CD8-positive, alpha-beta memory T cell (primary cell): ENCODE data around the gene NARF. TPM values are rescaled to one million over a fixed set of nuclear protein-coding genes. Genes with fewer than 3 reads are reported as not detected.
A peak's percentile ranks its signal among the peaks of the same experiment; 100 is the strongest.

ENCODE experiments used
- CTCF ChIA-PET: fragments of 350-600 bp; sonication (Branson Sonifier 250); formaldehyde crosslinking; loops from one replicate; lab custom pipeline; 2021; ENCODE audit warnings: antibody characterized with exemption; lab: Charles Lee
- POLR2A ChIA-PET: fragments of 350-600 bp; sonication (Branson Sonifier 250); formaldehyde crosslinking; loops from one replicate; lab custom pipeline; 2021; ENCODE audit warnings: antibody characterized with exemption; lab: Charles Lee
- DNase-seq, 5 donors: peaks; one replicate each; pipeline versions ENCODE4 v3.0.0 to v3.0.0-alpha.2; 2020 to 2022; ENCODE audit warnings: mixed read lengths in 1 of 5
- H3K27ac ChIP-seq: one replicate; pipeline ENCODE4 v1.7.0; 2013; ENCODE audit warnings: low read depth, mild to moderate bottlenecking, low read length, moderate library complexity
- H3K27me3 ChIP-seq: 2 replicates; pipeline ENCODE4 v1.7.0; 2013; ENCODE audit warnings: low read length, mild to moderate bottlenecking; ENCODE audit not compliant: insufficient read depth, poor library complexity, severe bottlenecking
- H3K36me3 ChIP-seq: 2 replicates; pipeline ENCODE4 v1.7.0; 2013; ENCODE audit warnings: mild to moderate bottlenecking, low read length, moderate library complexity; ENCODE audit not compliant: insufficient read depth
- H3K4me1 ChIP-seq: 2 replicates; pipeline ENCODE4 v1.7.0; 2013; ENCODE audit warnings: mild to moderate bottlenecking, low read length, moderate library complexity; ENCODE audit not compliant: insufficient read depth
- H3K4me3 ChIP-seq: 2 replicates; pipeline ENCODE4 v1.7.0; 2013; ENCODE audit warnings: mild to moderate bottlenecking, low read length
- H3K9me3 ChIP-seq: 2 replicates; pipeline ENCODE4 v1.7.0; 2013; ENCODE audit warnings: mild to moderate bottlenecking, low read length
- H3K27ac Mint-ChIP-seq, 8 donors: one replicate each; pipeline ENCODE4 v1.8.0; 2020 to 2021; ENCODE audit warnings: mixed read lengths in 8 of 8, mild to moderate bottlenecking in 6 of 8, inconsistent platforms in 3 of 8, moderate library complexity in 3 of 8
- H3K27me3 Mint-ChIP-seq, 2 donors: one replicate each; pipeline ENCODE4 v1.8.0; 2020 to 2021; ENCODE audit warnings: mixed read lengths in 2 of 2, mild to moderate bottlenecking in 1 of 2, moderate library complexity in 1 of 2
- H3K36me3 Mint-ChIP-seq, 3 donors: one replicate each; pipeline ENCODE4 v1.8.0; 2020 to 2021; ENCODE audit warnings: mixed read lengths in 3 of 3, inconsistent platforms in 1 of 3, mild to moderate bottlenecking in 1 of 3
- H3K4me1 Mint-ChIP-seq, 3 donors: one replicate each; pipeline ENCODE4 v1.8.0; 2020 to 2021; ENCODE audit warnings: mixed read lengths in 3 of 3, inconsistent platforms in 1 of 3, mild to moderate bottlenecking in 1 of 3
- H3K4me3 Mint-ChIP-seq, 7 donors: one replicate each; pipeline ENCODE4 v1.8.0; 2020 to 2021; ENCODE audit warnings: mixed read lengths in 7 of 7, mild to moderate bottlenecking in 6 of 7, moderate library complexity in 4 of 7, inconsistent platforms in 2 of 7
- H3K9me3 Mint-ChIP-seq, 5 donors: one replicate each; pipeline ENCODE4 v1.8.0; 2020 to 2022; ENCODE audit warnings: mixed read lengths in 5 of 5, mild to moderate bottlenecking in 3 of 5, moderate library complexity in 2 of 5, inconsistent platforms in 1 of 5
- polyA plus RNA-seq: library from polyadenylated mRNA; unstranded; fragments of 300-500 nt; fragmentation: Illumina TruSeq; gene quantifications from one replicate; pipeline ENCODE4 v1.2.3, GENCODE V29; 2021
- total RNA-seq, 2 experiments: library from RNA; stranded (reverse); gene quantifications; one replicate each; pipeline ENCODE4 v1.2.3, GENCODE V29; 2021

Gene NARF
- total and polyA plus RNA-seq, 3 experiments from 2014 or later, result 62.2 to 95.3 (median 63.0) TPM

DNA sequence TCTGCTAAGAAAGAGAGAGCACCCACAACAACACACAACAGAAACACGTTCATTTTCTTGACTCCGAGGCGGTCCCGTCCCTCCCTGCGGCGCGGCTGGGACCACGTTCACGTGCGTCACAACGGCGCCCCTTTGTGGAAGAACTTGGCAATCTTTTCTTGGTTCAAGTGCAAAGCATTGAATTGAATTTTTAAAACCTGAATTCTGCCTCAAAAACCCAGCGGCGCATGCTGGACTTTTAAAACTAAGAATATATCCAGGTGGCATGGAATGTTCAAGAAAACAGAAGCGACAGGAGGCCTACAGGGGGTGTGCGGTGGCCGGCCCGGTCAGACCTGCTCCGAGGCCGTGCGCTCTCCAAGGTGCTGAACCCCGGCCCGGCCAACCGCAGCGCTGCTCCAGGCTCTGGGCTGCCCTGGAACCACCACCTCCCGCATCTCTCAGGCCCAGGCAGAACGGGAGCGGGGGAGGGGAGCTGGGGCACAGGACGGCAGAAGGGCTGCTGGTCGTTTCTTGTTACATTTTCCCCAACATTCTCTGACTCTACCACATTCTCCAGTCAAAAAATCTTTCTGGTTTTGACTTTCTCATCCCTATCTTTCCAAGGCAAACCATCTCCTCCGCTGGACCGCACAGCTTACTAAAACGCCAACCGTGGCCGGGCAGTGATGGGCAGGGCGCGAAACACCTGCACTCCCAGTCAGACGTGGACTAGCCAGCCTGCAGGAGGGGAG lies 43.8 kb upstream of the NARF start:
- peak overlapping the region in 1 of 7 donors; percentile 24 for H3K4me3 Mint-ChIP-seq
- no peaks in the 10 kb centered on the region for H3K27me3 Mint-ChIP-seq
- ChIA-PET POLR2A (no interaction called here), CTCF (interaction anchor here (0.9 to 1.9 kb wide), 4 partner anchors 62 to 117 kb away, joined by 3 to 5 read pairs (median 4); no protein-coding TSS in a partner anchor)
- H3K27ac Mint-ChIP-seq, result no peak overlapping the region
- H3K27ac ChIP-seq, result no peak overlapping the region
- no peaks in the 10 kb centered on the region for H3K9me3 ChIP-seq
- H3K4me3 ChIP-seq, result no peak overlapping the region
- H3K36me3 Mint-ChIP-seq, result peaks cover 0 to 16% (median 2%) of the 10 kb centered on the region in 3 donors
- no peaks in the 10 kb centered on the region for H3K9me3 Mint-ChIP-seq
- H3K27me3 ChIP-seq, result no peaks in the 10 kb centered on the region
- peak; percentile 47 to 75 (median 61) for DNase-seq
- H3K4me1 ChIP-seq, result peaks cover 25% of the 10 kb centered on the region
- peaks cover 19 to 29% (median 19%) of the 10 kb centered on the region in 3 donors for H3K4me1 Mint-ChIP-seq
- no peaks in the 10 kb centered on the region for H3K36me3 ChIP-seq

DNA sequence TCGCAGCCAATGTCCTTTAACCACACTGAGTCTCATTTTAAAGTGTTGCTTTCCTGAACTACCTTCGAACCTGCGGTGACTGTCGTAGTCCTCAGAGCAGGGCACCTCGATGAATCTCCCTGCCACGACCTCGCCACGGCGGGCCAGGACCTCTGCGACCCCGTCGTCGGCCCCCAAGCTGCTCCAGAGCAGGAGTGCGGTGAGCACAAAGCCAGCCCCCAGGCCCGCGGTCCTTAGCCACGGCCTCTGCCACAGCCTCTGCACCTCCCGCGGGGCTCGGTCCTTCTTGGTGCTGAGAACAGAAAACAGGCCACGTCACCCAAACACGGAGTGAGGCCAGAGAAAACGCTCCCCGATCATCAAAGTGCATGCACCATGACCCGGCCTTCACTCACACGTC lies 43.2 kb upstream of the NARF start:
- H3K4me3 Mint-ChIP-seq, result no peak overlapping the region
- POLR2A ChIA-PET, result no interaction called here
- CTCF ChIA-PET, result interaction anchor here (1.5 kb wide), 1 partner anchor 64 kb away, joined by 5 read pairs; no protein-coding TSS in a partner anchor

DNA sequence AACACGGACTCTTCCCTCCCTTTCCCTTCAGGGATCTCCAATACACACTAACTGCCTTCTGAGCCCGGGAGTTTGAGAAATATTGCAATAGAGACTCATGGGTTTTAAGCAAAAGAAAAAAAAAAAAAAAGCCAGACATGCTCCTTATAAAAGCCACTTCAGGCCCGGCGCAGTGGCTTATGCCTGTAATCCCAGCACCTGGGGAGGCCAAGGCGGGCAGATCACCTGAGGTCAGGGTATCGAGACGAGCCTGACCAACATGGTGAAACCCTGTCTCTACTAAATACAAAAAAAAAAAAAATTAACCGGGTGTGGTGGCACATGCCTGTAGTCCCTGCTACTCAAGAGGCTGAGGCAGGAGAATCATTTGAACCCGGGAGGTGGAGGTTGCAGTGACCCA lies 42.8 kb upstream of the NARF start:
- Mint-ChIP-seq H3K4me3 (no peak overlapping the region), H3K27ac (no peak overlapping the region), H3K36me3 (peaks cover 0 to 23% (median 5%) of the 10 kb centered on the region in 3 donors), H3K27me3 (no peaks in the 10 kb centered on the region), H3K4me1 (peaks cover 24 to 35% (median 25%) of the 10 kb centered on the region in 3 donors), H3K9me3 (no peaks in the 10 kb centered on the region)
- Histone ChIP-seq H3K27me3 (no peaks in the 10 kb centered on the region), H3K27ac (no peak overlapping the region), H3K36me3 (peaks cover 7% of the 10 kb centered on the region), H3K4me1 (peaks cover 31% of the 10 kb centered on the region), H3K4me3 (no peak overlapping the region), H3K9me3 (no peaks in the 10 kb centered on the region)
- POLR2A ChIA-PET, result no interaction called here
- CTCF ChIA-PET, result no interaction called here
- DNase-seq, result no peak

More for the DNA sequence above, 43.2 kb upstream of the NARF start:
- Mint-ChIP-seq H3K27ac (no peak overlapping the region), H3K9me3 (no peaks in the 10 kb centered on the region), H3K36me3 (peaks cover 0 to 22% (median 5%) of the 10 kb centered on the region in 3 donors), H3K4me1 (peaks cover 24 to 35% (median 24%) of the 10 kb centered on the region in 3 donors), H3K27me3 (no peaks in the 10 kb centered on the region)
- Histone ChIP-seq H3K4me1 (peaks cover 31% of the 10 kb centered on the region), H3K27ac (no peak overlapping the region), H3K36me3 (peaks cover 3% of the 10 kb centered on the region), H3K9me3 (no peaks in the 10 kb centered on the region), H3K27me3 (no peaks in the 10 kb centered on the region), H3K4me3 (no peak overlapping the region)
- no peak for DNase-seq

DNA sequence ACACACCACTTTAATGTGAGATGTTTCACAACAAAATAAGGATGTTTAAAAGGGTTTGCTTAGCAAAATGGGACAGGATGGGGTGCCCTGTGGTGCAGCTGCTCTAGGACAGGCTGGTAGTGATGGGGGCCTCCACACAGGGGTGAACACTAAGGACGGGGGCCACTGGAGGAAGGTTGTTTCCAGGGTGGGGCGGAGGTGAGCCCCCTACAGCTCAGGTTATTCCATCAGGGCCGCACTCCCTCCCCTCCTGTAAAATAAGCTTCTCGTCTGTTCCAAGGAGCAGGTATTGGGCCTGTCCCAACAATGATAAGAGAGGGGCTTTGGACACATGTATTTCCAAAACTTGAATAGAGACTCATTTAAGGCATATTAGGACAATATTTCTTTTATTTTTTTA lies 42.3 kb upstream of the NARF start:
- Histone ChIP-seq H3K27ac (no peak overlapping the region), H3K36me3 (peaks cover 12% of the 10 kb centered on the region), H3K4me1 (peaks cover 31% of the 10 kb centered on the region), H3K4me3 (no peak overlapping the region), H3K27me3 (no peaks in the 10 kb centered on the region), H3K9me3 (no peaks in the 10 kb centered on the region)
- H3K9me3 Mint-ChIP-seq, result no peaks in the 10 kb centered on the region
- H3K4me3 Mint-ChIP-seq, result peak overlapping the region in 2 of 7 donors; percentile 24 to 32
- no peak overlapping the region for H3K27ac Mint-ChIP-seq
- peaks cover 26 to 35% (median 29%) of the 10 kb centered on the region in 3 donors for H3K4me1 Mint-ChIP-seq
- H3K27me3 Mint-ChIP-seq, result no peaks in the 10 kb centered on the region
- CTCF ChIA-PET, result no interaction called here
- peaks cover 0 to 27% (median 7%) of the 10 kb centered on the region in 3 donors for H3K36me3 Mint-ChIP-seq
- peak in 1 of 5 donors; percentile 5 for DNase-seq
- POLR2A ChIA-PET, result no interaction called here

DNA sequence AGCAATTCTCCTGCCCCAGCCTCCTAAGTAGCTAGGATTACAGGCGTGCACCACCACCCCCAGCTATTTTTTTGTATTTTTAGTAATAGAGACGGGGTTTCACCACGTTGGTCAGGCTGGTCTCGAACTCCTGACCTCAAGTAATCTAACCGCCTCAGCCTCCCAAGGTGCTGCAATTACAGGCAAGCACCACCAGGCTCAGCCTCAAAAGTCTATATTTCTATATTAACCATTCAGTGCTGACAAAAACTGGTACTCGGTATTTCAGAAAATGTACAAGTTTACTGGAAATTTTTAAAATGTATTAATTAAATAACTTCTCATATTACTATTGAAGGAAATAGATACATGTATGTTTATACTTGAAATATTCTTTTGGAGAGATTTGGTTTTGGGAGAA lies 41.8 kb upstream of the NARF start:
- H3K4me3 Mint-ChIP-seq, result peak overlapping the region in 3 of 7 donors; percentile 6 to 23 (median 13)
- ChIA-PET CTCF (no interaction called here), POLR2A (no interaction called here)
- H3K27me3 Mint-ChIP-seq, result no peaks in the 10 kb centered on the region
- Histone ChIP-seq H3K27ac (no peak overlapping the region), H3K4me3 (no peak overlapping the region), H3K36me3 (peaks cover 12% of the 10 kb centered on the region), H3K4me1 (peaks cover 31% of the 10 kb centered on the region), H3K27me3 (no peaks in the 10 kb centered on the region), H3K9me3 (no peaks in the 10 kb centered on the region)
- DNase-seq, result peak in 1 of 5 donors; percentile 39
- no peaks in the 10 kb centered on the region for H3K9me3 Mint-ChIP-seq
- no peak overlapping the region for H3K27ac Mint-ChIP-seq
- peaks cover 0 to 28% (median 7%) of the 10 kb centered on the region in 3 donors for H3K36me3 Mint-ChIP-seq
- peaks cover 26 to 35% (median 29%) of the 10 kb centered on the region in 3 donors for H3K4me1 Mint-ChIP-seq

DNA sequence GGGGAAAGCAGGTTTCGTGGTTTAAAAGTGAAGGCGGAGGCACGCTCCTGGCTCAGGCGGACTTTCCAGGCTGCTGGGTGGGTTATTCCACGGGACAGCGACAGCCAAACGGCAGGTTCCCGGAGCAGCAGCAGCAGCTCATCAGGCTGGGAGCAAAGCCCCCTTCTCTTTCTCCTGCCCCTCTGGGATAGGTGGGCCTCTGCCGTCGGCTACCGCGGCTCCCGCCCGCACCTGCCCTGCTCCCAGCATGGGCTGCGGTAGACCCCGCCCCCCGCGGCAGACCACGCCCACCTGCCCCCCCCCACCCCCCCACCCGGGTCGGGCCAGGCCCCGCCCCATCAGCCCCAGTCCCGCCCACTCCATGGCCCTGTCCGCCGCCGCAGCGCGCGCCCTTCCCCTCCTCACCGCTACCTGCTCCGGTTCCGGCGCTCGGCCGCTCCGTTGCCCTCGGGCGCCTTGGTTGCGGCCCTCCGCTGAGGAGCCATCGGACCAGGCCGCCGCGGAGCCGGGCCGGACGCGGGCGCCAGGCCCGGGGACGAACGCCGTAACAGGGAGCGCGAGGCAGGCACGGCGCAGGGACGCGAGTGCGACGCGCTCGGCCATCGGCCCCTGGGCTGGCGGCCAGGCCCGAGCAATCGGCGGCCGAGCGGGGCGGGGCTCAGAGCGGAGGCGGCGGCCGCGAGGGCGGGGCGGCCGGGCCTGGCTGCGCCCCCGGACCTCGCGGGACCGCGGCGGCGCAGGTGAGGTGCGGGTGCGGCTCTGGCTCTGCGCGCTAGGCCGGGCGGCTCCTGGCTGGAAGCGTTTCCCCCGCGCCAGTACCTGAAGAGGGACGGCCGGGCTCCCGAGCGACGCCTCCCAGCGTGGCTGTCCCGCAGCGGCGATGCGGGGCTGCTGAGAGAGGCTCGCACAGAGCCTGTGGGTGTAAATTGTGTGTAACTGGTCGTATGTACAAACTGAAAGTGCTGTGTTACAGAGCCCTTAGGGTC lies 40.2 kb upstream of the NARF start, which contains the start of the genes HEXD and OGFOD3:
HEXD (plus strand) TSS at position 347 of the 986 bp plus-strand sequence. CDS start 1,453 bp downstream, outside the sequence.
OGFOD3 (minus strand) TSS at position 586 of the 986 bp plus-strand sequence; CDS start at position 485, 101 bp downstream.
- peak within 1 kb of the TSS; percentile 86 for H3K4me3 ChIP-seq
- no peaks in the 10 kb centered on the region for H3K9me3 Mint-ChIP-seq
- no peaks in the 10 kb centered on the region for H3K27me3 ChIP-seq
- peak within 1 kb of the TSS; percentile 82 to 93 (median 86) for H3K4me3 Mint-ChIP-seq
- peaks cover 12% of the 10 kb centered on the region for H3K36me3 ChIP-seq
- H3K36me3 Mint-ChIP-seq, result peaks cover 4 to 31% (median 11%) of the 10 kb centered on the region in 3 donors
- ChIA-PET POLR2A (interaction anchor here (1.3 kb wide), 1 partner anchor 40 kb away, joined by 5 read pairs; the partner anchor contains the start of gene NARF), CTCF (interaction anchor here (0.8 to 1.6 kb wide), 6 partner anchors 7 to 310 kb away, joined by 3 to 5 read pairs (median 3); no protein-coding TSS in a partner anchor)
- H3K27ac ChIP-seq, result peak within 1 kb of the TSS; percentile 24
- H3K9me3 ChIP-seq, result no peaks in the 10 kb centered on the region
- H3K4me1 Mint-ChIP-seq, result peaks cover 28 to 35% (median 29%) of the 10 kb centered on the region in 3 donors
- peaks cover 31% of the 10 kb centered on the region for H3K4me1 ChIP-seq
- DNase-seq, result peak; percentile 81 to 94 (median 88)
- peak within 1 kb of the TSS; percentile 65 to 95 (median 88) for H3K27ac Mint-ChIP-seq
- H3K27me3 Mint-ChIP-seq, result no peaks in the 10 kb centered on the region

DNA sequence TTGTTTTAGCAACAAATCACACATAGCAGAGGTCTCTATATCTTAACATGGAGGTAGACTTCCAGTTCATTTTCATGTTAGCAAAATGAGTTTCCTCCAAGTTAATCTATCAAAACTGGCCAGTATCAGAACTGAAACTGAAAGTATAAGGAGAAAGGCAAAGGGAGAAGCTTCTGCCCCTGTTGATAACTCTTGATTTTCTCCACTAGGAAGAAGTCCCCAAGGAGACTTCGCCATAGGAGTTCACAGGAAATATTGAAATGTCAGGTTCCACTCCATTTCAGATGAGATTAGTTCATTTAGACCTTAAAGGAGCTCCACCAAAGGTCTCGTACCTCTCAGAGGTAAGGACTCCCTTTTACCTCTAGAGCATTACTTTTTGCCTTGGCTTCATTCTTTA lies 39.0 kb upstream of the NARF start:
- Histone ChIP-seq H3K36me3 (peaks cover 12% of the 10 kb centered on the region), H3K27me3 (no peaks in the 10 kb centered on the region), H3K9me3 (no peaks in the 10 kb centered on the region), H3K4me1 (peaks cover 28% of the 10 kb centered on the region), H3K4me3 (peak overlapping the region; percentile 86), H3K27ac (peak overlapping the region; percentile 24)
- POLR2A ChIA-PET, result interaction anchor here (0.5 to 1.3 kb wide), 3 partner anchors 11 to 100 kb away, joined by 3 to 5 read pairs (median 4); partner anchors contain the start of genes FOXK2 and NARF
- H3K4me1 Mint-ChIP-seq, result peaks cover 26 to 34% (median 27%) of the 10 kb centered on the region in 3 donors
- H3K36me3 Mint-ChIP-seq, result peaks cover 4 to 29% (median 8%) of the 10 kb centered on the region in 3 donors
- H3K27ac Mint-ChIP-seq, result peak overlapping the region; percentile 65 to 95 (median 85)
- peak overlapping the region; percentile 82 to 93 (median 86) for H3K4me3 Mint-ChIP-seq
- peak in 1 of 5 donors; percentile 20 for DNase-seq
- CTCF ChIA-PET, result interaction anchor here (0.6 to 1.6 kb wide), 6 partner anchors 9 to 311 kb away, joined by 3 to 5 read pairs (median 3); no protein-coding TSS in a partner anchor
- H3K27me3 Mint-ChIP-seq, result no peaks in the 10 kb centered on the region
- no peaks in the 10 kb centered on the region for H3K9me3 Mint-ChIP-seq
